Ishikawa (cell line): ENCODE data around the gene HHIPL1.

ENCODE experiments used
- CEBPB ChIP-seq: IDR thresholded peaks from 2 replicates; pipeline ENCODE4 v1.6.1; 2012
- CREB1 ChIP-seq: IDR thresholded peaks from 2 replicates; pipeline ENCODE4 v1.6.1; 2012; ENCODE audit warnings: low read depth
- EGR1 ChIP-seq: IDR thresholded peaks from 2 replicates; pipeline ENCODE4 v1.6.1; 2012
- EP300 ChIP-seq: IDR thresholded peaks from 2 replicates; pipeline ENCODE4 v1.6.1; 2012; ENCODE audit warnings: borderline replicate concordance
- FOXM1 ChIP-seq: IDR thresholded peaks from 2 replicates; pipeline ENCODE4 v1.6.1; 2012; ENCODE audit warnings: low read depth, borderline replicate concordance
- NFIC ChIP-seq: IDR thresholded peaks from 2 replicates; pipeline ENCODE4 v1.6.1; 2012
- RAD21 ChIP-seq: IDR thresholded peaks from 2 replicates; pipeline ENCODE4 v1.6.1; 2012; ENCODE audit warnings: low read depth
- TAF1 ChIP-seq: IDR thresholded peaks from 2 replicates; pipeline ENCODE4 v1.6.1; 2012; ENCODE audit warnings: low read depth, mild to moderate bottlenecking
- TCF12 ChIP-seq: IDR thresholded peaks from 2 replicates; pipeline ENCODE4 v1.6.1; 2012; ENCODE audit warnings: low read depth
- TEAD4 ChIP-seq: IDR thresholded peaks from 2 replicates; pipeline ENCODE4 v1.6.1; 2012
- YY1 ChIP-seq: IDR thresholded peaks from 2 replicates; pipeline ENCODE4 v1.6.1; 2012; ENCODE audit warnings: low read depth
- ZBTB7A ChIP-seq: IDR thresholded peaks from 2 replicates; pipeline ENCODE4 v1.6.1; 2012; ENCODE audit warnings: low read depth
- TF ChIP-seq, protein P1 (sequence below): IDR thresholded peaks from 2 replicates; pipeline ENCODE4 v1.6.1; 2012
- TF ChIP-seq, protein P2 (sequence below): IDR thresholded peaks from 2 replicates; pipeline ENCODE4 v1.6.1; 2012; ENCODE audit warnings: low read depth, mild to moderate bottlenecking
- TF ChIP-seq, protein P3 (sequence below): IDR thresholded peaks from 2 replicates; pipeline ENCODE4 v1.6.1; 2012

The HHIPL1 gene

DNA sequence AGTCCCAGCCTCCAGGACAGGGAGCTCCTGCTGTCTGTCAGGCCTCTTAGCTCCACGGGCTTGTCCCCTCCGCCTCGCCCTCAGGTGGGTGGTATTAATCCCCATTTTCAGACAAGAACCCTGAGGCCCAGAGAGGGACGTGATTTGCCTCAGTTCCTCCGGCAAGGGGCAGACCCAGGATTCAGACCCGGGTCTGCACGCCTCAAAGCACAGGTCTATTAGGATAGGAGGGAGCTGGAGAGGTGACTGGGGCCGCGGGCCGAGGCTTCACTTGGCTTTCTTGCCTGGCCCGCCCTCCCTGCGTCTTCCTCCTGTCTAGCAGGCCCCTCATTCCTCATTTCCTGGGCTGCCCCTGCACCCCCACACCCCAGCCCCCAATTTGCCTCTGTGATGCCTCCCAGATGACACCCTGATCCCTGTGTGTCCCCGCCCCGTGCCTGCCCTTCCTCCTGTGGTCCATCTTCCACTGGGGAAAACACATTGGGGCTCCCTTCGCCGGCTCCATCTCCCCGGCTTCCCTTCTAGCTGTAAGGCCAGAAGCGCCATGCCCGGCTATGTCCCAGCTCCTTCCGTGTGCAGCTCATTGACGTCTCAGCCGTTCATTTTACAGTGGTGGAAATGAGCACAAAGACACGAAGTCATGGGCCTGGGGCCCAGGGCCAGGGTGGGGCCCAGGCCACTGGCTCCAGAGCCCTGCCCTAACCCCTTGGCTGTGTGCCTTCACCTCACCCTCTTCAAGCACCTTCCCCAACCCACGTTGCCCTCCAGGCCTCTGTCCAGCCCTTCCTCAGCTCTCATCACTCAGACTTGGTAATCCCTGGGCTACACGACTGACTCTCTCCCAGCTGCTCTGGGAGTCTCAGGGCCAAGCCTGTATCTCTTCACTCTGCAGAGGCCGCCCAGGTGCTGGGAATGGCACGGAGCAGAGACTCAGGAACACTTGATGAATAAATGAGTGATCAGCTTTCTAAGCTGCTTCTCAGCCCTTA, 23.7 kb downstream of the HHIPL1 start:
- TF ChIP-seq CEBPB: no peak
- no peak for TF ChIP-seq RAD21
- no peak for TF ChIP-seq TAF1
- TF ChIP-seq, protein P1, sequence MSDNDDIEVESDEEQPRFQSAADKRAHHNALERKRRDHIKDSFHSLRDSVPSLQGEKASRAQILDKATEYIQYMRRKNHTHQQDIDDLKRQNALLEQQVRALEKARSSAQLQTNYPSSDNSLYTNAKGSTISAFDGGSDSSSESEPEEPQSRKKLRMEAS: no peak
- TF ChIP-seq, protein P2, sequence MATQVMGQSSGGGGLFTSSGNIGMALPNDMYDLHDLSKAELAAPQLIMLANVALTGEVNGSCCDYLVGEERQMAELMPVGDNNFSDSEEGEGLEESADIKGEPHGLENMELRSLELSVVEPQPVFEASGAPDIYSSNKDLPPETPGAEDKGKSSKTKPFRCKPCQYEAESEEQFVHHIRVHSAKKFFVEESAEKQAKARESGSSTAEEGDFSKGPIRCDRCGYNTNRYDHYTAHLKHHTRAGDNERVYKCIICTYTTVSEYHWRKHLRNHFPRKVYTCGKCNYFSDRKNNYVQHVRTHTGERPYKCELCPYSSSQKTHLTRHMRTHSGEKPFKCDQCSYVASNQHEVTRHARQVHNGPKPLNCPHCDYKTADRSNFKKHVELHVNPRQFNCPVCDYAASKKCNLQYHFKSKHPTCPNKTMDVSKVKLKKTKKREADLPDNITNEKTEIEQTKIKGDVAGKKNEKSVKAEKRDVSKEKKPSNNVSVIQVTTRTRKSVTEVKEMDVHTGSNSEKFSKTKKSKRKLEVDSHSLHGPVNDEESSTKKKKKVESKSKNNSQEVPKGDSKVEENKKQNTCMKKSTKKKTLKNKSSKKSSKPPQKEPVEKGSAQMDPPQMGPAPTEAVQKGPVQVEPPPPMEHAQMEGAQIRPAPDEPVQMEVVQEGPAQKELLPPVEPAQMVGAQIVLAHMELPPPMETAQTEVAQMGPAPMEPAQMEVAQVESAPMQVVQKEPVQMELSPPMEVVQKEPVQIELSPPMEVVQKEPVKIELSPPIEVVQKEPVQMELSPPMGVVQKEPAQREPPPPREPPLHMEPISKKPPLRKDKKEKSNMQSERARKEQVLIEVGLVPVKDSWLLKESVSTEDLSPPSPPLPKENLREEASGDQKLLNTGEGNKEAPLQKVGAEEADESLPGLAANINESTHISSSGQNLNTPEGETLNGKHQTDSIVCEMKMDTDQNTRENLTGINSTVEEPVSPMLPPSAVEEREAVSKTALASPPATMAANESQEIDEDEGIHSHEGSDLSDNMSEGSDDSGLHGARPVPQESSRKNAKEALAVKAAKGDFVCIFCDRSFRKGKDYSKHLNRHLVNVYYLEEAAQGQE: no peak
- TF ChIP-seq ZBTB7A: no peak
- no peak for TF ChIP-seq CREB1
- no peak for TF ChIP-seq TCF12
- TF ChIP-seq NFIC: no peak
- TF ChIP-seq YY1: no peak
- no peak for TF ChIP-seq EGR1
- TF ChIP-seq, protein P3, sequence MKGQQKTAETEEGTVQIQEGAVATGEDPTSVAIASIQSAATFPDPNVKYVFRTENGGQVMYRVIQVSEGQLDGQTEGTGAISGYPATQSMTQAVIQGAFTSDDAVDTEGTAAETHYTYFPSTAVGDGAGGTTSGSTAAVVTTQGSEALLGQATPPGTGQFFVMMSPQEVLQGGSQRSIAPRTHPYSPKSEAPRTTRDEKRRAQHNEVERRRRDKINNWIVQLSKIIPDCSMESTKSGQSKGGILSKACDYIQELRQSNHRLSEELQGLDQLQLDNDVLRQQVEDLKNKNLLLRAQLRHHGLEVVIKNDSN: no peak
- TF ChIP-seq TEAD4: no peak
- TF ChIP-seq FOXM1: no peak
- no peak for TF ChIP-seq EP300

DNA sequence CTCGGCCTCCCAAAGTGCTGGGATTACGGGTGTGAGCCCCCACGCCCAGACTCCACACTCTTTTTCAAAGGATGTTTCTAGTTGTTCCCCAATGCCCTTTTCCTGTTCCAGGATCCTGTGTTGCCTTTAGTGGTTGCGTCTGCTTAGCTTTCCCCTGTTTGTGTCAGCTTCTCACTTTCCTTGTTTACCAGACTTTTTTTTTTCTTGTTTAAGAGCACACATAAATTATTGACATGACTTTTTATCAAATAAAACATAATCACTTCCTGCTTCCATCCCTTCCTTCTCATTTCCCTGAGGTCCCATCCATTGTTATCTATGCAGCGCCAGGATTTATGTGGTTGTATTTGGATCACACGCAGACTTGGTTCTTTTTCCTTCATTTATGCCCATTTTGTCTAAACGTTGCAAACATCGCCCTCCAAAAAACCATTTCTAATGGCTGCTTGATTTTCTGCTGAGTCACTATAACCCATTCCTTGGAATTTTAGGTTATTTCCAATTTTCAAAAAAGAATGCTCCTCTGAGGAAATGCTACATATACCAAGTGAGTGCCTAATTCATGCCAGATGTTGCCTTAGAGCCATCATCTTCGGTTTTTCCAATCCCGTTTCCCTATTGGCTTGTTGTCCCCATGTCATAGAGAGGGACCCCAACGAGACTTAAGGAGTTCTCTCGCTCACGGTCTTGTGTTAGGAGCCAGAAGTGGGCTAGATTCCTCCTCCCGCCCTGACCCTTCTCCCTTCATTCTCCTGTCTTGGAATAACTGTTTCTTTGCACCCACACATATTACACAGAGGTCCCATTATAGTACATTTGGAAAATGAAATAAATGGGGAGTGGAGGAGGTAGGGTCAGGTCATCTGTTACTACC, 25.7 kb downstream of the HHIPL1 start:
- TF ChIP-seq, protein P2: no peak
- TF ChIP-seq NFIC: no peak
- TF ChIP-seq TAF1: no peak
- TF ChIP-seq YY1: no peak
- TF ChIP-seq, protein P3: no peak
- no peak for TF ChIP-seq ZBTB7A
- no peak for TF ChIP-seq EGR1
- TF ChIP-seq EP300: no peak
- no peak for TF ChIP-seq TEAD4
- no peak for TF ChIP-seq CREB1
- TF ChIP-seq TCF12: no peak
- TF ChIP-seq CEBPB: no peak

DNA sequence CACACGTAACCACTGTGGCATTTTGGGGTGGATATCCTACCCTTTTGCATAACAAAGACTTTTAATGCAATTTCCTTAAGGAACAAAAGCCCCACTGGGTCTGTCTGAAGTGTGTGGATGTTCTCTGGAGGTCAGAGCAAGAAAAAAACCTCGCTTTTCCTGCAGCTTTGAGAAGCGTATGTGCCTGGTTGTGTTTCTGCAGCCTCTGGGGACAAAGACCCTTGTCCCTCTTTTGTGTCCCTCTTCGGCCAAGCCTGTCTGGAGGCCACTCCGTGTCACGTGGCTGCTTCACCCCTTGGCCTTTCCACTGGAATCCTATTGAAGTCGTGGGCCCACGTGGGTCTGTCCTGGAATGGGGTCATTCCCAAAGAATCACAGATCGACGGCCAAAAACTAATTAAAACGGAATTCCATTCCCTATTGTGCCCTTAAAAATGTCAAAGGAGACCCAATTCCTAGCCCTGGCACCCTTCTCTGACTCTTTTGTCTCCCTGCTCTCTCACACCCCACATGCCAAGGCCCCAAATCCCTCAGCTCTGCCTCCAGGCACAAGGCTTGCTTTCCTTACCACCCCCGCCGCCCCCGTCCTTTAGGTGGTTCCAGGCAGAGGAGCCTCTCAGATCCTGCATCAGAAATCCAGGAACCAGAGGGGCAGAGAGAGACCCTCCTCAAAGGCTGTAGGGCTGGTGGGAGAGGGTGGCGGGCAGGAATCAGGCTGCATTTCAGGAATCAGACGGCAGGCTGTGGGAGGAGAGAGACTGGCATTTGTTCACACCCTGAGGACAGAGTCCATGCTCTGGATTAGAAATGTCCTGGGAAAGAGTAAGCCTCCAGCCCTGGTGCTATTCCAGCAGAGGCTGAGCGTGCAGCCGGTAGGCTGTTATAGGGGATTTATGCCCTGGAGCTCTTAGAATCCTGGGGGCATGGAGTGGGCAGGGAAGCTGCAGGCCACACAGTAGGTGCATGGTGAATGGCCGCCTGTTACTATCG, 26.6 kb downstream of the HHIPL1 start:
- TF ChIP-seq, protein P1: no peak

DNA sequence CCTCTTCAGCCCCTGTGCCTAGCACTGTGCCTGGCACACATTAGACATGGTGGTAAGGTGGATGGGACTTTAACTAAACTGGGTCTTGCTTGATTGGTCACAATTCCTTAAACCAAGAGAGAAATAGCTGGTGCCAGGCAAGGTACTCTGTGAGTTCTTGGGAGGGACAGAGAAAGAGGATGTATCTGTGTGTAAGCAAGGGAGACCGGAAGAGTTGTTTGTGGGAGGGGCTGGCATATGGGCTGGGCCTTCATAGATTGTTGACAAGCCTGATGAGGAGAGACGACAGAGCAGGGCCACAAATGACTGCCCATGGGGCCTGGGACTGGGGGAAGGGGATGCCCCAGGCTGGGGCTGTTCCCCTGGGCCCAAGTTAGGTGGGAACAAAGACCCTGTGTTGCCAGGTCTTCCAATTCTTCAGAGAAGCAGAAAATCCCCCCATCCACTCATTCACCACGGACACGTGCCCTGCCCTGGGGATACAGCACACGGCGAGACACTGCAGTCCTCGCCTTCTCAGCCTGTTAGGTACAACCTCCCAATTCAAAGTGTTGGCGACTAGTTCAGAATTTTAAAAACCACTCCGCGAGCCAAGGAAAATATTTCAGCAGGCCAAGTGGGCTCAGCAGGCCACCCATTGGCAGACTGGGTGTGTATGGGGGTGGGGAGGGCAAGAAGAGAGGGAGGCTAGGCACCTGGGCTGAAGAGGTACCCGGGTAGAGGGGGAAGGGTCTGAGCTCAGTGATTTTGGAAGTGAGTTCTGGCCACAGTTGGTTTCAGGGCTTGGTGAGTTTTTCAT, 27.8 kb downstream of the HHIPL1 start:
- no peak for TF ChIP-seq NFIC
